Karpas-422 (cell line): ENCODE data around the gene TOR4A. TPM values are rescaled to one million over a fixed set of nuclear protein-coding genes. Genes with fewer than 3 reads are reported as not detected.
"Not testable (repeated sequence)": the region's sequence is repeated elsewhere in the genome, so short reads cannot be mapped to it uniquely, and the experiment has no call there.

Experiments
- DNase-seq: peaks from one replicate; pipeline ENCODE4 v3.0.0-alpha.2; 2015
- H2AFZ ChIP-seq: fragments of 200-600 bp; sonication (generic); 2 replicates; pipeline ENCODE4 v1.6.1; 2014; ENCODE audit warnings: antibody characterized with exemption, low read length, mixed read lengths
- H3K27ac ChIP-seq: fragments of 200-600 bp; sonication (generic); 2 replicates; pipeline ENCODE4 v1.5.1; 2014; ENCODE audit warnings: mild to moderate bottlenecking, low read length, moderate library complexity
- H3K27me3 ChIP-seq: fragments of 200-600 bp; sonication (generic); 2 replicates; pipeline ENCODE4 v1.6.1; 2014; ENCODE audit warnings: low read length, mixed read lengths
- H3K36me3 ChIP-seq: fragments of 200-600 bp; sonication (generic); 2 replicates; pipeline ENCODE4 v1.6.1; 2014; ENCODE audit warnings: low read length, mixed read lengths; ENCODE audit not compliant: insufficient read depth
- H3K4me1 ChIP-seq: fragments of 200-600 bp; sonication (generic); 2 replicates; pipeline ENCODE4 v1.6.1; 2014; ENCODE audit warnings: mild to moderate bottlenecking, low read length, mixed read lengths
- H3K4me2 ChIP-seq: fragments of 200-600 bp; sonication (generic); 2 replicates; pipeline ENCODE4 v1.6.1; 2014; ENCODE audit warnings: low read length, low read depth, mild to moderate bottlenecking; ENCODE audit not compliant: poor library complexity, severe bottlenecking
- H3K4me3 ChIP-seq: fragments of 200-600 bp; sonication (generic); 2 replicates; pipeline ENCODE4 v1.5.1; 2014; ENCODE audit warnings: mild to moderate bottlenecking, antibody characterized with exemption, low read length, mixed read lengths
- H3K79me2 ChIP-seq: fragments of 200-600 bp; sonication (generic); 2 replicates; pipeline ENCODE4 v1.6.1; 2014; ENCODE audit warnings: mild to moderate bottlenecking, low read length, mixed read lengths
- H3K9ac ChIP-seq: fragments of 200-600 bp; sonication (generic); 2 replicates; pipeline ENCODE4 v1.6.0; 2014; ENCODE audit warnings: low read length
- H3K9me2 ChIP-seq: fragments of 200-600 bp; sonication (generic), shearing (Covaris generic); replicated peaks from 2 replicates; pipeline ENCODE4 v1.6.0; 2014; ENCODE audit warnings: mild to moderate bottlenecking, low read length, moderate library complexity; ENCODE audit not compliant: insufficient read depth
- H3K9me3 ChIP-seq: fragments of 300-700, 200-600 bp; sonication (generic); 2 replicates; pipeline ENCODE4 v1.6.1; 2014; ENCODE audit warnings: low read length, mixed read lengths
- H4K20me1 ChIP-seq: fragments of 200-600 bp; sonication (generic); 2 replicates; pipeline ENCODE4 v1.6.1; 2014; ENCODE audit warnings: mild to moderate bottlenecking, antibody characterized with exemption, low read length, low read depth; ENCODE audit not compliant: insufficient read depth
- total RNA-seq: library from RNA; depleted of rRNA; stranded (reverse); fragments of >200 nt; shearing (Covaris generic); gene quantifications from 2 replicates; pipeline ENCODE4 v1.2.3, GENCODE V29; 2014; ENCODE audit warnings: low replicate concordance

The TOR4A gene
- total RNA-seq, 1 experiment from 2014 or later, result 8.8 TPM

GRCh38 chr9:137253717-137254623 is 23.6 kb upstream of the TOR4A start:
- Histone ChIP-seq H2AFZ (no peak overlapping the region), H3K4me1 (peaks cover 50% of the 10 kb centered on the region), H3K4me3 (peak overlapping the region; percentile 69)

GRCh38 chr9:137254624-137255447 is 22.7 kb upstream of the TOR4A start, which contains the start of gene NELFB:
NELFB (plus strand) TSS chr9:137255327.
- H3K4me1 ChIP-seq, result peaks cover 50% of the 10 kb centered on the region
- H2AFZ ChIP-seq, result no peak within 1 kb of the TSS; the same call in 1 of the 2 replicates
- DNase-seq, result peak; percentile 97
- H3K27ac ChIP-seq, result peak within 1 kb of the TSS; percentile 54
- no peaks in the 10 kb centered on the region for H3K9me2 ChIP-seq
- no peaks in the 10 kb centered on the region for H3K27me3 ChIP-seq
- H3K9me3 ChIP-seq, result no peaks in the 10 kb centered on the region
- peaks cover 14% of the 10 kb centered on the region; the same call in 1 of the 2 replicates for H4K20me1 ChIP-seq
- peaks cover 16% of the 10 kb centered on the region for H3K36me3 ChIP-seq
- H3K79me2 ChIP-seq, result peaks cover 19% of the 10 kb centered on the region
- peak within 1 kb of the TSS; percentile 95 for H3K9ac ChIP-seq
- peak within 1 kb of the TSS; percentile 99 for H3K4me3 ChIP-seq
- peak within 1 kb of the TSS; percentile 92 for H3K4me2 ChIP-seq

More at GRCh38 chr9:137253717-137254623, 23.6 kb upstream of the TOR4A start:
- Histone ChIP-seq H3K27me3 (no peaks in the 10 kb centered on the region), H3K9me2 (no peaks in the 10 kb centered on the region), H3K79me2 (peaks cover 19% of the 10 kb centered on the region), H3K36me3 (peaks cover 12% of the 10 kb centered on the region), H3K4me2 (peak overlapping the region; percentile 92), H3K9ac (peak overlapping the region; percentile 81), H3K27ac (no peak overlapping the region), H3K9me3 (no peaks in the 10 kb centered on the region), H4K20me1 (peaks cover 14% of the 10 kb centered on the region; the same call in 1 of the 2 replicates)
- DNase-seq, result no peak

- Histone ChIP-seq H3K9me2 (no peaks in the 10 kb centered on the region), H2AFZ (no peak overlapping the region), H3K4me3 (peak overlapping the region; percentile 99), H3K79me2 (peaks cover 19% of the 10 kb centered on the region), H3K9ac (peak overlapping the region; percentile 95), H3K4me2 (peak overlapping the region; percentile 75), H3K27ac (peak overlapping the region; percentile 54), H3K27me3 (no peaks in the 10 kb centered on the region), H3K36me3 (peaks cover 16% of the 10 kb centered on the region), H3K9me3 (no peaks in the 10 kb centered on the region), H4K20me1 (peaks cover 14% of the 10 kb centered on the region; the same call in 1 of the 2 replicates), H3K4me1 (peaks cover 50% of the 10 kb centered on the region)
- DNase-seq, result peak; percentile 69
Measured at GRCh38 chr9:137255448-137256114, 21.9 kb upstream of the TOR4A start.

- Histone ChIP-seq H3K4me3 (peak overlapping the region; percentile 99), H4K20me1 (peaks cover 14% of the 10 kb centered on the region; the same call in 1 of the 2 replicates), H2AFZ (no peak overlapping the region), H3K4me2 (peak overlapping the region; percentile 75), H3K4me1 (peaks cover 50% of the 10 kb centered on the region), H3K27me3 (no peaks in the 10 kb centered on the region), H3K9me2 (no peaks in the 10 kb centered on the region), H3K9ac (peak overlapping the region; percentile 95), H3K36me3 (peaks cover 16% of the 10 kb centered on the region), H3K27ac (no peak overlapping the region), H3K9me3 (no peaks in the 10 kb centered on the region), H3K79me2 (peaks cover 19% of the 10 kb centered on the region)
- DNase-seq, result no peak
Measured at GRCh38 chr9:137256362-137256761, 21.2 kb upstream of the TOR4A start.

GRCh38 chr9:137256856-137257255 is 20.7 kb upstream of the TOR4A start:
- no peak for DNase-seq
- Histone ChIP-seq H3K36me3 (peaks cover 16% of the 10 kb centered on the region), H3K4me3 (peak overlapping the region; percentile 99), H3K9ac (peak overlapping the region; percentile 95; the same call in 1 of the 2 replicates), H3K9me3 (no peaks in the 10 kb centered on the region), H3K4me2 (peak overlapping the region; percentile 75), H3K79me2 (peaks cover 19% of the 10 kb centered on the region), H4K20me1 (peaks cover 14% of the 10 kb centered on the region; the same call in 1 of the 2 replicates), H3K27ac (no peak overlapping the region), H3K27me3 (no peaks in the 10 kb centered on the region), H3K9me2 (no peaks in the 10 kb centered on the region), H2AFZ (no peak overlapping the region), H3K4me1 (peaks cover 50% of the 10 kb centered on the region)

DNA sequence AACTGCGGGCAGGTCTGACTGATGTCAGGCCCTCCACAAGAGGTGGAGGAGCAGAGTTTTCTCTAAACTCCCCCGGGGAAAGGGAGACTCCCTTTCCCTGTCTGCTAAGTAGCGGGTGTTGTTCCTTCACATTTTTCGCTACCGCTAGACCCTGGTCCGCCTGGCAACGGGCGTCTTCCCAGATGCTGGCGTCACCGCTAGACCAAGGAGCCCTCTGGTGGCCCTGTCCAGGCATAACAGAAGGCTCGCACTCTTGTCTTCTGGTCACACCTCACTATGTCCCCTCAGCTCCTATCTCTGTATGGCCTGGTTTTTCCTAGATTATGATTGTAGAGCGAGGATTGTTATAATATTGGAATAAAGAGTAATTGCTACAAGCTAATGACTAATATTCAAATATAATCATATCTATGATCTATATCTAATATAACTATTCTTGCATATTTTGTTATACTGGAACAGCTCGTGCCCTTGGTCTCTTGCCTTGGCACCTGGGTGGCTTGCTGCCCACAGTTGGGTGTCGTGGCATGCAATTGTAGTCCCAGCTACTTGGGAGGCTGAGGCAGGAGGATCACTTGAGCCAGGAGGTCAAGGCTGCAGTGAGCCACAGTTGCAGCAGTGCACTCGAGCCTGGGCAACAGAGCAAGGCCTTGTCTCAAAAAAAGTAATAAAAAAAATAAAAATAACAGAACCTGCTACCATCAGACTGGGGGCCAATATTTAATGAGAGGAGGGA is 15.2 kb upstream of the TOR4A start:
- not testable (repeated sequence) for H2AFZ ChIP-seq, H3K4me3 ChIP-seq, H3K4me2 ChIP-seq, H3K27me3 ChIP-seq, H4K20me1 ChIP-seq, H3K9me3 ChIP-seq, DNase-seq, H3K79me2 ChIP-seq, H3K9ac ChIP-seq, H3K27ac ChIP-seq, H3K9me2 ChIP-seq
- Histone ChIP-seq H3K36me3 (peaks cover 10% of the 10 kb centered on the region), H3K4me1 (peaks cover 15% of the 10 kb centered on the region)

DNA sequence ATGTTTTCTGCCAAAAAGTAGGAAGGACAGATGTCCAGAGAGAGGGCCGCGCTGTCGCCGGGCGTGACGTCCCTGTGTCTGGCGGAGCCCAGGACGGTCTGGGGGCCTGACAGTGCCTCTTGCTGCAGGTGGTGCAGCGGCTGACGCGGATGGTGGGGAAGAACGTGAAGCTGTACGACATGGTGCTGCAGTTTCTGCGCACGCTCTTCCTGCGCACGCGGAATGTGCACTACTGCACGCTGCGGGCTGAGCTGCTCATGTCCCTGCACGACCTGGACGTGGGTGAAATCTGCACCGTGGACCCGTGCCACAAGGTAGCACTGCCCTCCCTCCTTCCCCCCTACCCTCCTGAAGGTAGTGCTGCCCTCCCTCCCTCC is 14.6 kb upstream of the TOR4A start:
- Histone ChIP-seq H3K4me3 (no peak overlapping the region), H3K9ac (no peak overlapping the region), H4K20me1 (no peaks in the 10 kb centered on the region), H3K27ac (no peak overlapping the region), H3K4me2 (no peak overlapping the region), H3K79me2 (no peaks in the 10 kb centered on the region), H3K36me3 (peaks cover 10% of the 10 kb centered on the region), H3K4me1 (peaks cover 18% of the 10 kb centered on the region), H3K9me2 (no peaks in the 10 kb centered on the region), H2AFZ (no peak overlapping the region), H3K27me3 (no peaks in the 10 kb centered on the region), H3K9me3 (no peaks in the 10 kb centered on the region)
- no peak for DNase-seq
